DND-41 (cell line): Measurements from ENCODE around the gene WIPF3.

Source experiments
- ATAC-seq: fragments of 200-7000 bp; cut with Tn5 transposase; 3 replicates; pipeline ENCODE4 v1.9.1; 2021; ENCODE audit warnings: low read depth; ENCODE audit not compliant: insufficient read depth
- DNase-seq: peaks from one replicate; pipeline ENCODE4 v3.0.0-alpha.2; 2020
- H2AFZ ChIP-seq: 2 replicates; pipeline ENCODE4 v1.6.0; 2012; ENCODE audit warnings: low read depth, low read length
- H3K27ac ChIP-seq: 2 replicates; pipeline ENCODE4 v1.5.1; 2012; ENCODE audit warnings: low read length, inconsistent platforms
- H3K27me3 ChIP-seq: fragments of 200-600 bp; sonication (generic); 2 replicates; pipeline ENCODE4 v1.6.0; 2012; ENCODE audit warnings: low read length, mild to moderate bottlenecking, inconsistent platforms; ENCODE audit not compliant: insufficient read depth, poor library complexity
- H3K36me3 ChIP-seq: 2 replicates; pipeline ENCODE4 v1.5.1; 2012; ENCODE audit warnings: low read length, inconsistent platforms; ENCODE audit not compliant: insufficient read depth
- H3K4me1 ChIP-seq: 2 replicates; pipeline ENCODE4 v1.5.1; 2012; ENCODE audit warnings: mild to moderate bottlenecking, low read length; ENCODE audit not compliant: insufficient read depth
- H3K4me2 ChIP-seq: 2 replicates; pipeline ENCODE4 v1.6.0; 2012; ENCODE audit warnings: mild to moderate bottlenecking, moderate library complexity, low read length, inconsistent platforms; ENCODE audit not compliant: insufficient read depth
- H3K4me3 ChIP-seq, 2 experiments: fragments of 200-600 bp in 1 of 2; shearing (Covaris generic) in 1 of 2; 2 replicates each; pipeline ENCODE4 v1.5.1; 2012 to 2016; ENCODE audit warnings: inconsistent platforms in 2 of 2, low read length in 2 of 2, mild to moderate bottlenecking in 2 of 2, low read depth in 1 of 2, moderate library complexity in 1 of 2
- H3K79me2 ChIP-seq: 2 replicates; pipeline ENCODE4 v1.6.0; 2012; ENCODE audit warnings: low read length, inconsistent platforms; ENCODE audit not compliant: insufficient read depth
- H3K9ac ChIP-seq: 2 replicates; pipeline ENCODE4 v1.6.0; 2012; ENCODE audit warnings: low read depth, mild to moderate bottlenecking, inconsistent platforms, low read length, moderate library complexity
- H3K9me3 ChIP-seq: 2 replicates; pipeline ENCODE4 v1.5.1; 2012; ENCODE audit warnings: low read length, moderate library complexity, mild to moderate bottlenecking, inconsistent platforms; ENCODE audit not compliant: insufficient read depth, severe bottlenecking
- H4K20me1 ChIP-seq: 2 replicates; pipeline ENCODE4 v1.6.0; 2012; ENCODE audit warnings: low read length; ENCODE audit not compliant: insufficient read depth
- CTCF ChIP-seq: IDR thresholded peaks from 2 replicates; pipeline ENCODE4 v1.5.1; 2012; ENCODE audit warnings: borderline replicate concordance, low read length, moderate library complexity, mild to moderate bottlenecking; ENCODE audit not compliant: poor library complexity, severe bottlenecking; ENCODE audit errors: extremely low read depth
- EZH2 ChIP-seq: IDR thresholded peaks from 3 replicates; pipeline ENCODE4 v1.6.1; 2012; ENCODE audit warnings: borderline replicate concordance, low read depth, mild to moderate bottlenecking, moderate library complexity, low read length, inconsistent platforms; ENCODE audit not compliant: severe bottlenecking

Gene WIPF3

GRCh38 chr7:29962035-29962434 lies 155.7 kb downstream of the WIPF3 start:
- no peaks in the 10 kb centered on the region for H3K4me1 ChIP-seq
- peaks cover 6% of the 10 kb centered on the region for H3K27me3 ChIP-seq
- no peak overlapping the region for H3K4me3 ChIP-seq
- no peak for ATAC-seq
- peaks cover 2% of the 10 kb centered on the region for H3K9me3 ChIP-seq
- H3K9ac ChIP-seq, result no peak overlapping the region
- no peak overlapping the region for H3K27ac ChIP-seq
- no peaks in the 10 kb centered on the region for H3K79me2 ChIP-seq
- H3K4me2 ChIP-seq, result no peak overlapping the region
- no peak overlapping the region for H2AFZ ChIP-seq
- no peak for DNase-seq
- no peaks in the 10 kb centered on the region for H4K20me1 ChIP-seq
- TF ChIP-seq CTCF, result no peak
- TF ChIP-seq EZH2, result no peak
- no peaks in the 10 kb centered on the region for H3K36me3 ChIP-seq

GRCh38 chr7:29965030-29965429 lies 158.7 kb downstream of the WIPF3 start:
- TF ChIP-seq EZH2, result no peak
- TF ChIP-seq CTCF, result no peak
- peaks cover 9% of the 10 kb centered on the region for H3K27me3 ChIP-seq
- H3K9ac ChIP-seq, result no peak overlapping the region
- peaks cover 2% of the 10 kb centered on the region for H3K9me3 ChIP-seq
- H3K4me1 ChIP-seq, result no peaks in the 10 kb centered on the region
- no peaks in the 10 kb centered on the region for H3K79me2 ChIP-seq
- DNase-seq, result no peak
- no peak overlapping the region for H3K27ac ChIP-seq
- no peaks in the 10 kb centered on the region for H3K36me3 ChIP-seq
- no peaks in the 10 kb centered on the region for H4K20me1 ChIP-seq
- no peak overlapping the region for H2AFZ ChIP-seq
- H3K4me2 ChIP-seq, result no peak overlapping the region
- ATAC-seq, result no peak
- no peak overlapping the region for H3K4me3 ChIP-seq
